ENCODE data around the gene SAPCD1.

SAPCD1 gene

GRCh38 chr6:31730631-31731086 lies 31.8 kb upstream of the SAPCD1 start:
- no peak overlapping the region for H3K4me3 ChIP-seq (ENCODE audit: insufficient read length, low read depth)
- no peak overlapping the region for H3K9ac ChIP-seq (ENCODE audit: insufficient read length, low read depth)
- no peaks in the 10 kb centered on the region for H3K9me3 ChIP-seq (ENCODE audit: insufficient read depth, low read length)

GRCh38 chr6:31732029-31732428 lies 30.4 kb upstream of the SAPCD1 start:
- no peak overlapping the region for H3K4me3 ChIP-seq (ENCODE audit: insufficient read length, low read depth)
- no peak for DNase-seq (ENCODE audit: low read depth, low spot score)
- no peak for TF ChIP-seq YY1 (IDR thresholded peaks at IDR 0.05; ENCODE audit: insufficient read depth, insufficient read length)
- no peak for TF ChIP-seq SUZ12 (IDR thresholded peaks at IDR 0.05; ENCODE audit: extremely low read depth, insufficient read depth, insufficient read length)
- TF ChIP-seq ZNF274 (IDR thresholded peaks at IDR 0.05; ENCODE audit: low read depth, low read length), result no peak
- no peaks in the 10 kb centered on the region for H3K27me3 ChIP-seq (ENCODE audit: insufficient read depth, insufficient read length)
- no peaks in the 10 kb centered on the region for H3K9me3 ChIP-seq (ENCODE audit: insufficient read depth, low read length)
- H3K9ac ChIP-seq (ENCODE audit: insufficient read length, low read depth), result no peak overlapping the region
- H3K36me3 ChIP-seq (ENCODE audit: insufficient read depth, insufficient read length, low read length), result peaks cover 56% of the 10 kb centered on the region
- H3K4me1 ChIP-seq (ENCODE audit: insufficient read depth, insufficient read length), result peaks cover 8% of the 10 kb centered on the region

More at GRCh38 chr6:31730631-31731086, 31.8 kb upstream of the SAPCD1 start:
- DNase-seq (ENCODE audit: low read depth, low spot score), result no peak
- Histone ChIP-seq H3K4me1 (ENCODE audit: insufficient read depth, insufficient read length) (peaks cover 5% of the 10 kb centered on the region), H3K27me3 (ENCODE audit: insufficient read depth, insufficient read length) (no peaks in the 10 kb centered on the region), H3K36me3 (ENCODE audit: insufficient read depth, insufficient read length, low read length) (peaks cover 69% of the 10 kb centered on the region)
- no peak for TF ChIP-seq ZNF274 (IDR thresholded peaks at IDR 0.05; ENCODE audit: low read depth, low read length)
- no peak for TF ChIP-seq SUZ12 (IDR thresholded peaks at IDR 0.05; ENCODE audit: extremely low read depth, insufficient read depth, insufficient read length)
- TF ChIP-seq YY1 (IDR thresholded peaks at IDR 0.05; ENCODE audit: insufficient read depth, insufficient read length), result no peak

- peaks cover 6% of the 10 kb centered on the region for H3K4me1 ChIP-seq (ENCODE audit: insufficient read depth, insufficient read length)
- TF ChIP-seq SUZ12 (IDR thresholded peaks at IDR 0.05; ENCODE audit: extremely low read depth, insufficient read depth, insufficient read length), result no peak
- TF ChIP-seq YY1 (IDR thresholded peaks at IDR 0.05; ENCODE audit: insufficient read depth, insufficient read length), result no peak
- TF ChIP-seq ZNF274 (IDR thresholded peaks at IDR 0.05; ENCODE audit: low read depth, low read length), result no peak
- H3K27me3 ChIP-seq (ENCODE audit: insufficient read depth, insufficient read length), result no peaks in the 10 kb centered on the region
- H3K4me3 ChIP-seq (ENCODE audit: insufficient read length, low read depth), result peak overlapping the region; percentile 94
- H3K36me3 ChIP-seq (ENCODE audit: insufficient read depth, insufficient read length, low read length), result peaks cover 39% of the 10 kb centered on the region
- no peaks in the 10 kb centered on the region for H3K9me3 ChIP-seq (ENCODE audit: insufficient read depth, low read length)
- H3K9ac ChIP-seq (ENCODE audit: insufficient read length, low read depth), result peak overlapping the region; percentile 51
- no peak for DNase-seq (ENCODE audit: low read depth, low spot score)
These were observed 28.7 kb upstream of the SAPCD1 start for GRCh38 chr6:31733734-31734133.

GRCh38 chr6:31734247-31734820 lies 28.1 kb upstream of the SAPCD1 start:
- H3K4me1 ChIP-seq (ENCODE audit: insufficient read depth, insufficient read length), result peaks cover 4% of the 10 kb centered on the region
- H3K9ac ChIP-seq (ENCODE audit: insufficient read length, low read depth), result peak overlapping the region; percentile 51
- no peak for TF ChIP-seq SUZ12 (IDR thresholded peaks at IDR 0.05; ENCODE audit: extremely low read depth, insufficient read depth, insufficient read length)
- no peak for TF ChIP-seq YY1 (IDR thresholded peaks at IDR 0.05; ENCODE audit: insufficient read depth, insufficient read length)
- no peak for TF ChIP-seq ZNF274 (IDR thresholded peaks at IDR 0.05; ENCODE audit: low read depth, low read length)

GRCh38 chr6:31734821-31735406 lies 27.5 kb upstream of the SAPCD1 start:
- H3K36me3 ChIP-seq (ENCODE audit: insufficient read depth, insufficient read length, low read length), result peaks cover 36% of the 10 kb centered on the region
- H3K9ac ChIP-seq (ENCODE audit: insufficient read length, low read depth), result peak overlapping the region; percentile 97
- peaks cover 4% of the 10 kb centered on the region for H3K4me1 ChIP-seq (ENCODE audit: insufficient read depth, insufficient read length)
- no peak for TF ChIP-seq ZNF274 (IDR thresholded peaks at IDR 0.05; ENCODE audit: low read depth, low read length)
- no peak for TF ChIP-seq YY1 (IDR thresholded peaks at IDR 0.05; ENCODE audit: insufficient read depth, insufficient read length)
- TF ChIP-seq SUZ12 (IDR thresholded peaks at IDR 0.05; ENCODE audit: extremely low read depth, insufficient read depth, insufficient read length), result no peak
- H3K9me3 ChIP-seq (ENCODE audit: insufficient read depth, low read length), result no peaks in the 10 kb centered on the region
- peak; percentile 74 for DNase-seq (ENCODE audit: low read depth, low spot score)
- H3K27me3 ChIP-seq (ENCODE audit: insufficient read depth, insufficient read length), result no peaks in the 10 kb centered on the region
- peak overlapping the region; percentile 94 for H3K4me3 ChIP-seq (ENCODE audit: insufficient read length, low read depth)

More at GRCh38 chr6:31734247-31734820, 28.1 kb upstream of the SAPCD1 start:
- peaks cover 36% of the 10 kb centered on the region for H3K36me3 ChIP-seq (ENCODE audit: insufficient read depth, insufficient read length, low read length)
- no peaks in the 10 kb centered on the region for H3K9me3 ChIP-seq (ENCODE audit: insufficient read depth, low read length)
- no peaks in the 10 kb centered on the region for H3K27me3 ChIP-seq (ENCODE audit: insufficient read depth, insufficient read length)
- H3K4me3 ChIP-seq (ENCODE audit: insufficient read length, low read depth), result peak overlapping the region; percentile 94
- no peak for DNase-seq (ENCODE audit: low read depth, low spot score)

- Histone ChIP-seq H3K36me3 (ENCODE audit: insufficient read depth, insufficient read length, low read length) (peaks cover 36% of the 10 kb centered on the region), H3K9me3 (ENCODE audit: insufficient read depth, low read length) (no peaks in the 10 kb centered on the region), H3K4me1 (ENCODE audit: insufficient read depth, insufficient read length) (peaks cover 2% of the 10 kb centered on the region), H3K4me3 (ENCODE audit: insufficient read length, low read depth) (peak within 1 kb of the TSS; percentile 94), H3K27me3 (ENCODE audit: insufficient read depth, insufficient read length) (no peaks in the 10 kb centered on the region), H3K9ac (ENCODE audit: insufficient read length, low read depth) (peak within 1 kb of the TSS; percentile 97)
- DNase-seq (ENCODE audit: low read depth, low spot score), result peak; percentile 51
- TF ChIP-seq SUZ12 (IDR thresholded peaks at IDR 0.05; ENCODE audit: extremely low read depth, insufficient read depth, insufficient read length) (no peak), ZNF274 (IDR thresholded peaks at IDR 0.05; ENCODE audit: low read depth, low read length) (no peak), YY1 (IDR thresholded peaks at IDR 0.05; ENCODE audit: insufficient read depth, insufficient read length) (no peak)
These were observed 26.3 kb upstream of the SAPCD1 start, which contains the start of gene CLIC1 for GRCh38 chr6:31736021-31736767. Gene CLIC1 (minus strand): TSS chr6:31736530. CDS start chr6:31736300, 230 bp downstream.

All from NT2/D1 (cell line).